Hepatocyte (in vitro differentiated cells): ENCODE measurements around the gene SAMD11.

ENCODE experiments used
- EZH2 ChIP-seq: fragments of 200-600 bp; sonication (generic); IDR thresholded peaks from 2 replicates; pipeline ENCODE4 v1.6.1; 2016; ENCODE audit warnings: antibody characterized with exemption, mild to moderate bottlenecking, borderline replicate concordance
- TF ChIP-seq, protein P1 (sequence below): fragments of 200-600 bp; sonication (generic); IDR thresholded peaks from 2 replicates; pipeline ENCODE4 v1.5.1; 2016; ENCODE audit warnings: antibody characterized with exemption, mild to moderate bottlenecking; ENCODE audit not compliant: poor library complexity

DNA sequence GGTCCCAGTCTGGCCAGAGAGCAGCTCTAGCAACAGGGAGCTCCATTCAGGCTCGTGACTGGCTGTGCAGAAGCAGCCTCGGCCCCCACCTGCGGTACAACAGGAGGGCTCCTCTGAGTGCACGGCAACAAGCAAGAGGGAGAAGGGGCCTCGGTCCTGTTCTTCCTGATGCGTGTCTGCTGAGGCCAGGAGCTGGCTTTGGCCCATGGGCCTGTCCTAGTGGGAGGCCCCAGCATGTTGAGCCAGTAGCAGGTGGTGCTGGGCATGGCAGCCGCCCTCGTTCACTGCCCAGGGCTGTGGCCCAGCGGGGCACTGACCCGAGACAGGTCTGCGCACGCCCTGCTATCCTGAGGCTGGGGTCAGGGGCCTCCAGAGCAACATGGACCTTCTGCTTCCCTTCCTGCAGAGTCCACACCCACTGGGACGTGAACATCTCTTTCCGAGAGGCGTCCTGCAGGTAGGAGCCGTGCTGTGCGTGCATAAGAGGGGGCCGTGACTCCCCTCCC, 7.0 kb downstream of the SAMD11 start:
- TF ChIP-seq, protein P1, sequence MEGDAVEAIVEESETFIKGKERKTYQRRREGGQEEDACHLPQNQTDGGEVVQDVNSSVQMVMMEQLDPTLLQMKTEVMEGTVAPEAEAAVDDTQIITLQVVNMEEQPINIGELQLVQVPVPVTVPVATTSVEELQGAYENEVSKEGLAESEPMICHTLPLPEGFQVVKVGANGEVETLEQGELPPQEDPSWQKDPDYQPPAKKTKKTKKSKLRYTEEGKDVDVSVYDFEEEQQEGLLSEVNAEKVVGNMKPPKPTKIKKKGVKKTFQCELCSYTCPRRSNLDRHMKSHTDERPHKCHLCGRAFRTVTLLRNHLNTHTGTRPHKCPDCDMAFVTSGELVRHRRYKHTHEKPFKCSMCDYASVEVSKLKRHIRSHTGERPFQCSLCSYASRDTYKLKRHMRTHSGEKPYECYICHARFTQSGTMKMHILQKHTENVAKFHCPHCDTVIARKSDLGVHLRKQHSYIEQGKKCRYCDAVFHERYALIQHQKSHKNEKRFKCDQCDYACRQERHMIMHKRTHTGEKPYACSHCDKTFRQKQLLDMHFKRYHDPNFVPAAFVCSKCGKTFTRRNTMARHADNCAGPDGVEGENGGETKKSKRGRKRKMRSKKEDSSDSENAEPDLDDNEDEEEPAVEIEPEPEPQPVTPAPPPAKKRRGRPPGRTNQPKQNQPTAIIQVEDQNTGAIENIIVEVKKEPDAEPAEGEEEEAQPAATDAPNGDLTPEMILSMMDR, result no peak
- TF ChIP-seq EZH2, result no peak
